ENCODE measurements around the gene OPA1.

The OPA1 gene

GRCh38 chr3:193710286-193711165 lies 117.5 kb downstream of the OPA1 start:
- DNase-seq (ENCODE audit: low spot score) = no peak

DNA sequence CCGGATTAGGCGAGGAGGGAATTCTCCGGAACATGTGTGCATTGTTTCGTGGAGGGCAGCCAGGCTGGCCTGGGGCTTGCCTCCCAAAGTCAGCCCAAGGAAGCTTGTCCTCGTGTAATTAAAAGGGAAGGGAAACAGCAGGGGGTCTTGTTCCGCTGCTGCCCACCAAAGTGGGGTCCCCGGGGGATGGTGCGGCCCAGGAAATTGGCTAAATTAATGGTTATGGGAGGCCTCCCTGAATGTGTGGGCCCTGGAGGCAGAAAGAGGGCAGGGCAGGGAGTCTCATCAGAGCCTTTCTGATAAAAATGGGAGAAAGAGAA lies 118.1 kb downstream of the OPA1 start:
- DNase-seq (ENCODE audit: low spot score) = no peak

GRCh38 chr3:193711523-193711963 lies 118.5 kb downstream of the OPA1 start:
- no peak for DNase-seq (ENCODE audit: low spot score)

- DNase-seq (ENCODE audit: low spot score) = no peak
These were observed 119.1 kb downstream of the OPA1 start for GRCh38 chr3:193711964-193712598.

- DNase-seq (ENCODE audit: low spot score) = no peak
These were observed 119.9 kb downstream of the OPA1 start for GRCh38 chr3:193712938-193713337.

- no peak for DNase-seq (ENCODE audit: low spot score)
These were observed 121.6 kb downstream of the OPA1 start for GRCh38 chr3:193714523-193715137.

- no peak for DNase-seq (ENCODE audit: low spot score)
These were observed 123.1 kb downstream of the OPA1 start for GRCh38 chr3:193716150-193716549.

DNA sequence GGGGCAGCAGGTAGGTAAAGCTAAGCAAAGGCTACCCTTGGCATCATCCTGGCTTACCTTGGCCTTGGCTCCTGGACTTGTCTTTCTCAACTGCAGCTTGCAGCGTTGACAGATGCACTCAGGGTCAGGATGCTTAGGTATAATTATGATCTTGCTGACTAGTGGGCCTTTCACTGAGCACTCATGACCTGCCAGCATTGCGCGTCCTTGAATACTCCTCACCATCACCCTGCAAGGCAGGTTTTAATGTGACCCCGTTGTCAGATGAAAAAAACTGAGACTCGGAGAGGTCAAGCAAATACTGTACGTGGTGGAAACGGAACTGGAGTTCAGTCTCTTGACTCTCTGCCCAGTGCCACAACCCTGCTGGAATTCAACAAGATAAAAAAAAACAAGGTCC lies 126.7 kb downstream of the OPA1 start:
- no peak for DNase-seq (ENCODE audit: low spot score)

DNA sequence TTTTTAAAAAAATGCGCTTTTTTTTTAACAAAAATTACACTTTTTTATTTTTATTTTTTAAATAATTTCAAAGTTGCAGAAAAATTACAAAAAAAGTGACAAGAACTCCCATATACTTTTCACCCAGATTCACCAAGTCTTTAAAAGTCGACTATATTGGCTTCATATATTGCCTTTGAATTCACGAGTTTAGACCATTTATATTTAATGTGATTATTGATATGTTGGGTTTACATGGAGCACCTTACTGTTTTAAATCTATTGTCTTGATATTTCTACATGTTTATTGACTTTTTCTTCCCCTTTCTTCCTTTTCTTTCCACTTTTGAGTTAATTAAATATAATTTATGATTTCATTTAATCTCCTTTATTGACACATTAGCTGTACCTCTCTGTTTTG lies 127.2 kb downstream of the OPA1 start:
- no peak for DNase-seq (ENCODE audit: low spot score)

- DNase-seq (ENCODE audit: low spot score) = no peak
These were observed 129.6 kb downstream of the OPA1 start for GRCh38 chr3:193722566-193722965.

DNA sequence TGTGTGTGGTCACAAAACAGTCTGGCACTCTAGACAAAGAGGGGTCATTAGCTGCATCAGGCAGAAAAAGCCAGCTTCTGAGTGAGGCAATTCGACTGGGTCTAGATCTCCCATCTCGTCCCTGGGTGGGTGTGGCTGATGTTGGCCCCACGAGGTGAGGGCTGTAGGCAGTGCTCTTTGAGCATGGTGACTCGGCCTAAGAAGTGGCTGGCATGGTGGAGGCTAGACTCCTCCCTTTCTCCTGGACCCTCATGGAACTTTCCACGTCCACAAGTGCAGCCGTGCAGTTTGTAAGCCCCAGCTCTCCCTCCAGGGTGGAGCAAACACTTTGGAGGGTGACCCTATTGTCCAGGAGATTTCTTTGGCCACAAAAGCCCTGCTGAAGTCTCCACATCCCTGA lies 134.1 kb downstream of the OPA1 start:
- DNase-seq (ENCODE audit: low spot score) = no peak

- no peak for DNase-seq (ENCODE audit: low spot score)
These were observed 135.6 kb downstream of the OPA1 start for GRCh38 chr3:193728429-193729087.

GRCh38 chr3:193729088-193729465 lies 136.1 kb downstream of the OPA1 start:
- no peak for DNase-seq (ENCODE audit: low spot score)

- DNase-seq (ENCODE audit: low spot score) = no peak
These were observed 136.6 kb downstream of the OPA1 start for GRCh38 chr3:193729601-193730000.

- no peak for DNase-seq (ENCODE audit: low spot score)
These were observed 137.5 kb downstream of the OPA1 start for GRCh38 chr3:193730511-193730910.

DNA sequence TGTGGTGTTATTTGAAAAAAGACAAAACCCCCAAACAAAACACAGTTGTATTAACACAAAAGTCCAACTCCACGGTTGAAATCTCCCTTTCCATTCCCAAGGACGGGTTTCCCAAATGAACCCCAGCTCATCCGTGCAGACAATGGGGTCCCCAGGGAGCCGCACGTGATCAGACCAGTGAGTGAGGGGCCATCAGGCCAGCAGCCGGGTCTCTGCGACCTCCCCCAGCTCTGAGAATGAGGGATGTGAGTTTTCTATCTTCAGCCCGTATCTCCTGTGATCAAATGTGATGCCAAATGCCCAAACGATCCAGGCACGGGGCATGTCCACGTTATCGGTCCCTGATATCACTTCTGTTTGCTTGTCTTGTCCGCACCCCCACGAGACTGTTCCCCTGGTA lies 138.0 kb downstream of the OPA1 start:
- DNase-seq (ENCODE audit: low spot score) = no peak

DNA sequence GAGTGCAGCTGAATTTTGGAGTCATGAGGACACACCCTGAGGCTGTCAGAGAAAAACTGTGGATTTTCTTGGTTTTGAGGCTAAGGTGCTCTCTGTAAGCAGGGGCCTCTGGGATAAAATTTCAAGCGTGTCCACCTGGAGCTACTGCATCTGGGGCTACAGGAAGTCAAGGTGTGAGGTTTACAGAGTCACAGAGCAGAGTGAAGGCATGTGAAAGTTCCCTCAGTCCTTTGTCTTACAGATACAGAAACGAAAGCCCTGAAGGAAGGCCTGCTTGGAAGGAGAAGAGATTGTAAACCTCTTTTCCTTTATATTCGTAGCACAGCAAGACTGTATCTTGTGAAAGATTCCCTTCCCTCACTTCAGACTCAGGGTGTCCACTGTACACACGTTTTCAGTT lies 138.6 kb downstream of the OPA1 start:
- DNase-seq (ENCODE audit: low spot score) = no peak

DNA sequence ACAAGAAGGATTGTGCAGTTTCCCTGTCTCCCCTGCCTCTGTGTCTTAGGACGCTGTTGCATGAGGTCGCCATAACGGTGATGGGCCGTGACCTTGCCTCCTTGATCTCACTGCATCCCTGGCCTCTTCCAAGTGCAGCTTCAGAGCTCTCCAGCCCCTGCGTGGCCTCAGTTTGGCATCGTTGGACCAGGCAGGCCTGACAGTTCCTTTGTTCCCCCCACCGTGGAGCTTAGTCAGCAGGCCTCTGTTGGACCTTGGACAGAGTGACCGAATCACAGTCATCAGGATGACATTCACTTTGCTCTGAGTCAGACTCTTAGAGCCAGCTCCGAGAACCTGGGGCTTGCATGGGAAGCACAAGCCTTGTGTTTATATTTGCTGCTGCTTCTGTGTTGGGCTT lies 139.4 kb downstream of the OPA1 start:
- no peak for DNase-seq (ENCODE audit: low spot score)

- DNase-seq (ENCODE audit: low spot score) = no peak
These were observed 139.8 kb downstream of the OPA1 start for GRCh38 chr3:193732827-193733226.

GRCh38 chr3:193734737-193735366 lies 141.8 kb downstream of the OPA1 start:
- DNase-seq (ENCODE audit: low spot score) = no peak

GRCh38 chr3:193735850-193736249 lies 142.8 kb downstream of the OPA1 start:
- no peak for DNase-seq (ENCODE audit: low spot score)

DNA sequence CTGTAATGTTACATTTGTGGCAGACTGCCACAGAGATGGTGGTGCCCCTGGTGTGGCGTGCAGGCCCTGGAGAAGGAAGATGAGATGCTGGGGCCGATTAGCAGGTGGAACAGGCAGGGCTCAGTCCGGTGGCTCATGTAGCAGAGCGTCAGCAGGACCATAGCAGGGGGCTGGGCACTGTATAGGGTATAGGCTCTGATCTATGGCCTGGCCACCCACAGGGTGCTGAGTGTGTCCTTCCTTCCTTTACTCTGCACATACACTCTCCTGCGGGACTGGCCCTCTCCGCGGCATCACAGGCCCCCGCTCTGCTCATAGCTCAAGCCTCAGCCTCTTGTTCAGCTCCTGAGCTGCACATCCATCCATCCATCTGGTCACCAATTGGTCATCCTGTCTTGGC lies 143.6 kb downstream of the OPA1 start:
- no peak for DNase-seq (ENCODE audit: low spot score)
